Skeletal muscle tissue (tissue), 4 donors: ENCODE results near the gene KICS2. TPM values are rescaled to one million over a fixed set of nuclear protein-coding genes. Genes with fewer than 3 reads are reported as not detected.

Source experiments
- H3K27ac ChIP-seq: one replicate; pipeline ENCODE4 v1.7.0; 2013; ENCODE audit warnings: mild to moderate bottlenecking, low read depth, low read length, inconsistent platforms
- H3K27me3 ChIP-seq, 3 donors: one replicate each; pipeline ENCODE4 v1.7.0; 2013; ENCODE audit warnings: low read length in 3 of 3; ENCODE audit not compliant: control insufficient read depth in 3 of 3, insufficient read depth in 3 of 3
- H3K36me3 ChIP-seq, 3 donors: one replicate each; pipeline ENCODE4 v1.7.0; 2013; ENCODE audit warnings: low read length in 3 of 3; ENCODE audit not compliant: control insufficient read depth in 3 of 3, insufficient read depth in 3 of 3
- H3K4me1 ChIP-seq, 3 donors: one replicate each; pipeline ENCODE4 v1.7.0; 2013; ENCODE audit warnings: low read length in 3 of 3, mild to moderate bottlenecking in 3 of 3; ENCODE audit not compliant: control insufficient read depth in 3 of 3, insufficient read depth in 3 of 3
- H3K4me3 ChIP-seq, 3 donors: one replicate each; pipeline ENCODE4 v1.7.0; 2013; ENCODE audit warnings: low read length in 3 of 3
- H3K9ac ChIP-seq, 3 donors: one replicate each; pipeline ENCODE4 v1.7.0; 2013; ENCODE audit warnings: low read length in 3 of 3, mild to moderate bottlenecking in 3 of 3, moderate library complexity in 2 of 3, low read depth in 1 of 3
- H3K9me3 ChIP-seq, 3 donors: one replicate each; pipeline ENCODE4 v1.7.0; 2013; ENCODE audit warnings: low read length in 3 of 3; ENCODE audit not compliant: control insufficient read depth in 3 of 3
- total RNA-seq: library from RNA; depleted of rRNA; stranded (reverse); fragments of >200 nt; gene quantifications from one replicate; pipeline ENCODE4 v1.2.3, GENCODE V29; 2014
- donor health status: Osteomylitis.

KICS2 gene
- total RNA-seq, 1 donor from 2014 or later, result 4.2 TPM

DNA sequence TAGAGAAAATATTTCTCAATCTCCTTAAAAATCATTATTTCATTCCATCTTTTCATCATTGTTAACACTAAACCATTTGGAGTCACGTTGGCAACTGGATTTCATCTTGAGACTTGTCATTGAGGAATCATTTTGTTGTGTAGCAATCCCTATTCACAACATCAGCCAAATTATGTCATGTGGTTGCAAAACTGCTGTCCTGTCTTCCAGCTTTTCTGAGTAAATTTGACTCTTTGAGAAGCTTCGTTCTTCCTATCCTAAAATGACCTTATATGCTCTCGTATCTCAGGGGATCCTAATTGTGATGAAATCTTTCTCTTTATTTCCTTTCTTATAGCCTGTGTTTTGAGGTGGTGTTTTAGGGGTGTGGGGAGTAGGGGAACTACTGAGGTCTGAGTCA is 30.6 kb upstream of the KICS2 start:
- Histone ChIP-seq H3K4me1 (peaks cover 0 to 4% (median 2%) of the 10 kb centered on the region in 3 donors), H3K36me3 (no peaks in the 10 kb centered on the region), H3K27me3 (no peaks in the 10 kb centered on the region), H3K9me3 (no peaks in the 10 kb centered on the region), H3K4me3 (no peak overlapping the region), H3K9ac (peak overlapping the region in 1 of 3 donors; percentile 27), H3K27ac (no peak overlapping the region)

DNA sequence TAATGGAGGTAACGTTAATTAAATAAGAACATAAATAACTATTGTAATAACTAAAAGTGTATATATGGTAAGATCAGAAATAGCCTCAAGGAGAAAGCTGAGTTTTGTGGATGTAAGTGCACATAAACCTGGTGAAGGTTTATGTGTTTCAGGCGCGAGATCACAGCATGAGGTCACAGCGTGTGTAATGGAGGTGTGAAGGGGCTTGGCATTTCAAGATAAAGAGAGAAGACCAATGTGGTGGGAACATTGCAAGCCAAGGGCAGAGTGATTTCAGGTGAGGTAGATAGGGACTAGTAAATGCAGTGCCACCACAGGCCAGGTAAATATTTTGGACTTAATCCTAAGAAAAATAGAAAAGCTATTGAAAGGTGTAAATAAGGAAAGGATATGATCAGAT is 21.7 kb upstream of the KICS2 start:
- H3K9ac ChIP-seq, result no peak overlapping the region
- H3K9me3 ChIP-seq, result no peaks in the 10 kb centered on the region
- no peak overlapping the region for H3K27ac ChIP-seq
- H3K4me3 ChIP-seq, result no peak overlapping the region
- no peaks in the 10 kb centered on the region for H3K27me3 ChIP-seq
- H3K36me3 ChIP-seq, result no peaks in the 10 kb centered on the region
- no peaks in the 10 kb centered on the region for H3K4me1 ChIP-seq

DNA sequence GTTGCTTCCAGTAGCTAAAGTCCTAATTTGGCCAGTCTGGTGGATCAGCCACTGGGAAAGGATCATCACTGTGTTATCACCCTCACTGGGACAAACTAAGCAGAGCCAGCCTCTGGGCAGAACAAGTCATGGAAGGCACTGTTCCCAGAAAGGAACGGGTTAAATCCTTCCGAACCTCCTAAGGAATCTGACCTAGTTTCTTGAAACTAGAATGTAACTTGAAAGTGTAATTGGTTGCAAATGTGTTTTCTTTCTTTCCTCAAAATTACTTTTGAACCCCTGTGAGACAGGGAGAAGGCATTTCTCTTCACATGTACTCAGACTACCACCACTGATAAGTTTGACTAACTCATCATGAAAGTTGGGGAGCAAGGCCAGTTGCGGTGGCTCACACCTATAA is 18.7 kb upstream of the KICS2 start:
- Histone ChIP-seq H3K27ac (no peak overlapping the region), H3K4me1 (no peaks in the 10 kb centered on the region), H3K27me3 (no peaks in the 10 kb centered on the region), H3K4me3 (no peak overlapping the region), H3K9ac (no peak overlapping the region), H3K9me3 (no peaks in the 10 kb centered on the region), H3K36me3 (no peaks in the 10 kb centered on the region)

DNA sequence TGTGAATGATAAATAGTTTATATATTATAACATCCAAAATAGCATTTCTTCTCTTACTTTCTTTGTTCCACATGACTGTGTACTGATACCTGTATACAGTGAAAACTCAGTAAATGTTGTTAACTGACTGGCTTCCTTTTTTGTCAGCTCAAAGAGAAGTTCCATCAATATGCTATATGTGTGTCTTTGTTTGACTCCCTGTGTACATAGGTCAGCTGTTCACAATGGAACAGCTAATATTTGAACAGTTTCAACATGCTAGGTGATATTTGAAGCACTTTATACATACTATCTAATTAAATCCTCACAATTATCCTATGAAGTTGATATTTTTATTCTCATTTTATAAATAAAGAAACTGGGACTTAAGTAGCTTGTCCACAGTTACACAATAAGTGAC is 15.3 kb upstream of the KICS2 start:
- Histone ChIP-seq H3K36me3 (no peaks in the 10 kb centered on the region), H3K27me3 (no peaks in the 10 kb centered on the region), H3K9ac (no peak overlapping the region)

DNA sequence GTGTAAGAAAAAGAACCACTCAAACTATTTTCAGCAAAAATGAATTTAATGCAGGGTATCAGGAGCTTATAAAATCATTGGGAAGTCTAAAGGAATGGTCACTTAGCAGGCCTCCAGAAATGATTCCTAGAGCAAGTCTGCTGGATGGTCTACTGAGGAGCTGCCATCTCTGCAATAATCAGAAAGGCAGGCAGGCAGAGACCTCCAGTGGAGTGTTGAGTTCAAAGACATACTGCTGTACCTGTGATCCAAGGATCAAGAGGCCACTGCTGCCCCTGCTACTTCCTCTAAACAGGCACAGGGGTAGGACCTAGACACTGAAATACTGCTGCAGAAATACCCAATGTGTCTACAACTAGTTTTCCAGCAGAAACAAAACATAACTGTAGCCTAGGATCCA is 14.5 kb upstream of the KICS2 start:
- H3K9me3 ChIP-seq, result no peaks in the 10 kb centered on the region
- no peaks in the 10 kb centered on the region for H3K36me3 ChIP-seq
- H3K27me3 ChIP-seq, result no peaks in the 10 kb centered on the region
- no peaks in the 10 kb centered on the region for H3K4me1 ChIP-seq
- H3K4me3 ChIP-seq, result no peak overlapping the region
- H3K9ac ChIP-seq, result no peak overlapping the region
- H3K27ac ChIP-seq, result no peak overlapping the region

More for the DNA sequence above, 15.3 kb upstream of the KICS2 start:
- Histone ChIP-seq H3K9me3 (no peaks in the 10 kb centered on the region), H3K4me1 (no peaks in the 10 kb centered on the region), H3K4me3 (no peak overlapping the region), H3K27ac (no peak overlapping the region)

DNA sequence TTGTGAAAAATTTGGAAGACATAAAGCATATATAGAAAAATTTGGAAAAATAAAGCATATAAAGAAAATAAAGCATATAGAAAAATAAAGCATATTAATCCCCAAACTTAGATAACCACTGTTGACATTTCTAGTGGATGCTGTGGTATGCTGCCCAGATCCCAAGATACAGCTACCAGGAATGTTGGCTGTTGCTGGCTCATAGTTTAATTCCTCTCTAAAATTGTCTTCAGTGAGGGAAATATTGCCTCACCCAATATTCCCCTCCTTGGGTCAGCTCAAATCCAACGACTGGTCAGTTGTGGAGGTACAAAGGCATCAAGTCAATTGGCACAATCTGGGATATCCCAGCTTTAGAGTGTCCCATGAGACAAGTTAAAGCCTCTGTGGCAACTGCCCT is 10.1 kb upstream of the KICS2 start:
- no peaks in the 10 kb centered on the region for H3K9me3 ChIP-seq

DNA sequence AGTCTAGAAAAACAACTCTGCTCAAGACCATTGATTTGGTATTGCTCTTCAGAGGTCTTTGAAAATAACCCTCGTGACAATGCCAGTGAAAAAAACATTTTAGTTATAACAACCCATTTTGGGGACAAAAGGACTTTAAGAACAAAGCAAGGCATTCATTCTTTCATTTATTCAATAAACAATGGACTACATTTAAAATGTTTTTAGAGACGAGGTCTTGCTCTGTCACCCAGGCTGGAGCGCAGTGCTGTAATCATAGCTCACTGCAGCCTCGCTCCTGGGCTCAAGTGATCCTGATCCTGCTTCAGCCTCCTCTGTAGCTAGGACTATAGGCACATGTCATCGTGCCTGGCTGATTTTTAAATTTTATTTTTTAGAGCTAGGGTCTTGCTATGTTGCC is 7.7 kb upstream of the KICS2 start:
- Histone ChIP-seq H3K27ac (no peak overlapping the region), H3K9ac (no peak overlapping the region), H3K27me3 (no peaks in the 10 kb centered on the region)

More for the DNA sequence above, 10.1 kb upstream of the KICS2 start:
- Histone ChIP-seq H3K9ac (no peak overlapping the region), H3K4me1 (no peaks in the 10 kb centered on the region), H3K27ac (no peak overlapping the region), H3K36me3 (peaks cover 0 to 3% (median 0%) of the 10 kb centered on the region in 3 donors), H3K4me3 (no peak overlapping the region), H3K27me3 (no peaks in the 10 kb centered on the region)

DNA sequence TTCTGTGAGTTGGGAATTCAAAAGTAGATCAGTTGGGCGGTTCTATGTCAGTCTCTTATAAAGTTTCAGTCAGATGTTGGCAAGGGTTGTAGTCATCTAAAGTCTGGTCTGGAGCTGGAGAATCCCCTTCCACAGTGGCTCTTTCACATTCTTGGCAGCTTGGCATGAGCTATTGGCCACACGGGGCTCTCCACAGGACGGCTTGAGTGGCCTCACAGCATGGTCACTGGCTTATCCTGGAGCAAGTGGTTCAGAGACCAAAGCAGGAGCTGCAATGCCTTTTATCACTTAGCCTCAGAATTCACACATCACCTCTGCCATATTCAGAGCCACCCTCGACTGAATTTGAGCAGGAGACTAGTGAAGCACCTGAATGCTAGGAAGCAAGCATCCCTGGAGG is 7.1 kb upstream of the KICS2 start:
- Histone ChIP-seq H3K27me3 (no peaks in the 10 kb centered on the region), H3K4me1 (no peaks in the 10 kb centered on the region), H3K9me3 (no peaks in the 10 kb centered on the region), H3K9ac (no peak overlapping the region), H3K36me3 (peaks cover 0 to 3% (median 0%) of the 10 kb centered on the region in 3 donors), H3K27ac (no peak overlapping the region), H3K4me3 (no peak overlapping the region)

More for the DNA sequence above, 7.7 kb upstream of the KICS2 start:
- no peak overlapping the region for H3K4me3 ChIP-seq
- H3K4me1 ChIP-seq, result no peaks in the 10 kb centered on the region
- H3K9me3 ChIP-seq, result no peaks in the 10 kb centered on the region
- H3K36me3 ChIP-seq, result peaks cover 0 to 3% (median 0%) of the 10 kb centered on the region in 3 donors

DNA sequence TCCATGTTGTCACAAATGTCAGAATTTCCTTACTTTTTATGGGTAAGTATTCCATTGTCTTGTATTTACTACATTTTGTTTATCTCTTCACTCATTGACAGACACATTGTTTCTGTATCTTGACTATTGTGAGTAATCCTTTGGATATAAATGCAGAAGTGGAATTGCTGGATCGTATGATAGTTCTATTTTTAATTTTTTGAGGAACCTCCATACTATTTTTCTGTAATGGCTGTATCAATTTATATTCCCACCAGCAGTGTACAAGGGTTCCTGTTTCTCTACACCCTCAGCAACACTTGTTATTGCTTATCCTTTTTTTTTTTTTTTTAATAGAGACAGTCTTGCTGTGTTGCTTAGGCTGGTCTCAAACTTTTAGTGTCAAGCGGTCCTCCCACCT is 3.5 kb upstream of the KICS2 start:
- Histone ChIP-seq H3K27me3 (no peaks in the 10 kb centered on the region), H3K4me3 (no peak overlapping the region)

DNA sequence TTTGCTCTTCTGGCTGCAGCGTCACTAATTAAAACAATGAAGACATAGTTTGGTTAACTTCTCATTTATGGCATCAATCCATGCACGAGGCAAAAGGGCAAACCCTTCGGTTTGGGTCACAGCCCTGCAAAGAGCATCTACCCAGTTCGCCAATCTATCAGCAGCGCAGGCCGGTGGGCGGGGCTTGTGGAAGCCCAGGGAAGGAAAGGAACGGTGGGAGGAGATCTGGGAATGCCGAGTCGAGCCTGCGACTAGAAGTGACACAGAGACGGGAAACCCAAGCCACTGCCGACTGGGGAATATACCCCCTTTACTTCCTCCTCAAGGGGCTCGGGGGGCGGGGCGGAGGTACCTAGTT is 466 bp downstream of the KICS2 start:
- Histone ChIP-seq H3K36me3 (no peaks in the 10 kb centered on the region), H3K27me3 (no peaks in the 10 kb centered on the region), H3K4me1 (peaks cover 0 to 12% (median 6%) of the 10 kb centered on the region in 3 donors)

More for the DNA sequence above, 3.5 kb upstream of the KICS2 start:
- peaks cover 0 to 3% (median 0%) of the 10 kb centered on the region in 3 donors for H3K36me3 ChIP-seq
- H3K27ac ChIP-seq, result no peak overlapping the region
- no peaks in the 10 kb centered on the region for H3K9me3 ChIP-seq
- H3K9ac ChIP-seq, result no peak overlapping the region
- H3K4me1 ChIP-seq, result peaks cover 0 to 12% (median 6%) of the 10 kb centered on the region in 3 donors

DNA sequence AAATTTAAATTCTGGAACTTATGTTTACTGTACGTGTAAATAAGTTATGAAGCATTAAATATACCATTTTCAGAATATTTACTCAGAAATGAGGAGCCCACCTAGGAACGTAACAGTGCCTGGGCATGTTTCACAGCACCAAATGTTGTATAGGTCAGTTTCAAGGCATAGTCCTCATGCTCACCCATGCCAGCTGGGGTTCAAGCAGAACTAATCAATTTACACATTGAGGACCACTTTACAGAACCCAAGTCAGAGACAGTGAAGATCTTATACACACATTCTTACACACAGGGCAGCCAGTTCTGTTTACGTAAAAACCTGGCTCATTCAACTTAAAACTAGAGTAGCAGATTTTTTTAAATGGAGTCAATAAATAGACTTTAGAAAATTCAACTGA is 2.0 kb downstream of the KICS2 start:
- Histone ChIP-seq H3K27ac (no peak overlapping the region), H3K4me1 (peaks cover 0 to 12% (median 6%) of the 10 kb centered on the region in 3 donors), H3K36me3 (peaks cover 0 to 3% (median 0%) of the 10 kb centered on the region in 3 donors), H3K9me3 (no peaks in the 10 kb centered on the region), H3K4me3 (no peak overlapping the region), H3K27me3 (no peaks in the 10 kb centered on the region), H3K9ac (no peak overlapping the region)

More for the DNA sequence above, 466 bp downstream of the KICS2 start:
- H3K9me3 ChIP-seq, result no peaks in the 10 kb centered on the region
- H3K27ac ChIP-seq, result peak overlapping the region; percentile 86
- H3K9ac ChIP-seq, result peak overlapping the region; percentile 82 to 95 (median 92)
- peak overlapping the region; percentile 83 to 94 (median 93) for H3K4me3 ChIP-seq
